Measurements from ENCODE around the gene EFNA1. TPM values are rescaled to one million over a fixed set of nuclear protein-coding genes. Genes with fewer than 3 reads are reported as not detected.

Gene EFNA1
- total RNA-seq, 1 experiment from 2014 or later: 25.7 TPM

GRCh38 chr1:155086856-155087535 lies 40.7 kb upstream of the EFNA1 start:
- in situ Hi-C loops (cut with HindIII; ENCODE audit: low pct_unique_long_range_greater_than_20kb, low sequenced_read_pairs): no loop called here
- no peak for DNase-seq (ENCODE audit: low read depth, low spot score)

- peak; percentile 91 for DNase-seq (ENCODE audit: low read depth, low spot score)
- in situ Hi-C loops (cut with HindIII; ENCODE audit: low pct_unique_long_range_greater_than_20kb, low sequenced_read_pairs): no loop called here
These were observed 36.3 kb upstream of the EFNA1 start for GRCh38 chr1:155091071-155092051.

GRCh38 chr1:155092131-155092530 lies 35.5 kb upstream of the EFNA1 start:
- no peak for DNase-seq (ENCODE audit: low read depth, low spot score)
- in situ Hi-C loops (cut with HindIII; ENCODE audit: low pct_unique_long_range_greater_than_20kb, low sequenced_read_pairs): no loop called here

GRCh38 chr1:155092641-155093040 lies 35.0 kb upstream of the EFNA1 start:
- in situ Hi-C loops (cut with HindIII; ENCODE audit: low pct_unique_long_range_greater_than_20kb, low sequenced_read_pairs): no loop called here
- DNase-seq (ENCODE audit: low read depth, low spot score): no peak

GRCh38 chr1:155093911-155094621 lies 33.6 kb upstream of the EFNA1 start:
- DNase-seq (ENCODE audit: low read depth, low spot score): peak; percentile 81
- in situ Hi-C loops (cut with HindIII; ENCODE audit: low pct_unique_long_range_greater_than_20kb, low sequenced_read_pairs): no loop called here

- in situ Hi-C loops (cut with HindIII; ENCODE audit: low pct_unique_long_range_greater_than_20kb, low sequenced_read_pairs): no loop called here
- no peak for DNase-seq (ENCODE audit: low read depth, low spot score)
These were observed 33.1 kb upstream of the EFNA1 start for GRCh38 chr1:155094622-155094948.

- in situ Hi-C loops (cut with HindIII; ENCODE audit: low pct_unique_long_range_greater_than_20kb, low sequenced_read_pairs): no loop called here
- no peak for DNase-seq (ENCODE audit: low read depth, low spot score)
These were observed 28.3 kb upstream of the EFNA1 start for GRCh38 chr1:155099331-155099730.

GRCh38 chr1:155103325-155103724 lies 24.4 kb upstream of the EFNA1 start:
- no peak for DNase-seq (ENCODE audit: low read depth, low spot score)
- in situ Hi-C loops (cut with HindIII; ENCODE audit: low pct_unique_long_range_greater_than_20kb, low sequenced_read_pairs): no loop called here

- in situ Hi-C loops (cut with HindIII; ENCODE audit: low pct_unique_long_range_greater_than_20kb, low sequenced_read_pairs): no loop called here
- no peak for DNase-seq (ENCODE audit: low read depth, low spot score)
These were observed 22.8 kb upstream of the EFNA1 start for GRCh38 chr1:155104605-155105534.

- in situ Hi-C loops (cut with HindIII; ENCODE audit: low pct_unique_long_range_greater_than_20kb, low sequenced_read_pairs): no loop called here
- no peak for DNase-seq (ENCODE audit: low read depth, low spot score)
These were observed 22.1 kb upstream of the EFNA1 start for GRCh38 chr1:155105604-155106011.

- no peak for DNase-seq (ENCODE audit: low read depth, low spot score)
- in situ Hi-C loops (cut with HindIII; ENCODE audit: low pct_unique_long_range_greater_than_20kb, low sequenced_read_pairs): no loop called here
These were observed 20.8 kb upstream of the EFNA1 start for GRCh38 chr1:155106862-155107261.

GRCh38 chr1:155107309-155108264 lies 20.1 kb upstream of the EFNA1 start:
- in situ Hi-C loops (cut with HindIII; ENCODE audit: low pct_unique_long_range_greater_than_20kb, low sequenced_read_pairs): no loop called here
- no peak for DNase-seq (ENCODE audit: low read depth, low spot score)

- in situ Hi-C loops (cut with HindIII; ENCODE audit: low pct_unique_long_range_greater_than_20kb, low sequenced_read_pairs): no loop called here
- no peak for DNase-seq (ENCODE audit: low read depth, low spot score)
These were observed 19.4 kb upstream of the EFNA1 start for GRCh38 chr1:155108296-155108695.

- DNase-seq (ENCODE audit: low read depth, low spot score): no peak
- in situ Hi-C loops (cut with HindIII; ENCODE audit: low pct_unique_long_range_greater_than_20kb, low sequenced_read_pairs): no loop called here
These were observed 17.3 kb upstream of the EFNA1 start for GRCh38 chr1:155110381-155110780.

GRCh38 chr1:155110826-155111225 lies 16.9 kb upstream of the EFNA1 start:
- no peak for DNase-seq (ENCODE audit: low read depth, low spot score)
- in situ Hi-C loops (cut with HindIII; ENCODE audit: low pct_unique_long_range_greater_than_20kb, low sequenced_read_pairs): no loop called here

GRCh38 chr1:155113450-155113980 lies 14.2 kb upstream of the EFNA1 start:
- no peak for DNase-seq (ENCODE audit: low read depth, low spot score)
- in situ Hi-C loops (cut with HindIII; ENCODE audit: low pct_unique_long_range_greater_than_20kb, low sequenced_read_pairs): no loop called here

All from SK-MEL-5 (cell line).